Measurements from ENCODE around the gene SLC30A3. TPM values are rescaled to one million over a fixed set of nuclear protein-coding genes. Genes with fewer than 3 reads are reported as not detected.

SLC30A3 gene
- total RNA-seq, 3 donors from 2014 or later (not counting 1 experiment from before 2014, with no cell fraction given) = not detected

DNA sequence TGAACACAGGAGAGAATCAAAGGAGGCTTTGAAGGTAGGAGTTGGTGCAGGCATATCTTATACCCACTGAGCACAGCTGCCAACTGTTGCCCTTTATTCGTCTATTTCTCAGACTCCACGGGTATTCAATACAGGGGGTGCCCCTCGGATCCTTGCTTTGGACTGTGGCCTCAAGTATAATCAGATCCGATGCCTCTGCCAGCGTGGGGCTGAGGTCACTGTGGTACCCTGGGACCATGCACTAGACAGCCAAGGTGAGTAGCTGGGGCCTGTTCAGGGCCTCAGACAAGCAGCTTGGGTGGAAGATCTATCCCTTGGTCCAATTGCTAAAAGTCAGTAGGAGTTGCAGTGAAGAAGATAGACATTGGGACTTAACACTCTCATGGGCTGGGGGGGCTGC is 40.4 kb downstream of the SLC30A3 start:
- 98% methylated on average over 5 of the region's 5 CpGs for WGBS (ENCODE audit: insufficient coverage)
- no peaks in the 10 kb centered on the region for H3K9me3 ChIP-seq (ENCODE audit: control insufficient read depth, insufficient read depth, low read length)
- Mint-ChIP-seq H3K9me3 (no peaks in the 10 kb centered on the region), H3K4me1 (peaks cover 9 to 12% of the 10 kb centered on the region in 2 donors), H3K36me3 (no peaks in the 10 kb centered on the region), H3K27me3 (ENCODE audit: low read depth in 2 of 2) (no peaks in the 10 kb centered on the region), H3K4me3 (no peak overlapping the region), H3K27ac (no peak overlapping the region)
- H3K27ac ChIP-seq (ENCODE audit: low read length) = no peak overlapping the region
- no peak overlapping the region for H3K4me3 ChIP-seq (ENCODE audit: low read length)
- TF ChIP-seq, protein P1, sequence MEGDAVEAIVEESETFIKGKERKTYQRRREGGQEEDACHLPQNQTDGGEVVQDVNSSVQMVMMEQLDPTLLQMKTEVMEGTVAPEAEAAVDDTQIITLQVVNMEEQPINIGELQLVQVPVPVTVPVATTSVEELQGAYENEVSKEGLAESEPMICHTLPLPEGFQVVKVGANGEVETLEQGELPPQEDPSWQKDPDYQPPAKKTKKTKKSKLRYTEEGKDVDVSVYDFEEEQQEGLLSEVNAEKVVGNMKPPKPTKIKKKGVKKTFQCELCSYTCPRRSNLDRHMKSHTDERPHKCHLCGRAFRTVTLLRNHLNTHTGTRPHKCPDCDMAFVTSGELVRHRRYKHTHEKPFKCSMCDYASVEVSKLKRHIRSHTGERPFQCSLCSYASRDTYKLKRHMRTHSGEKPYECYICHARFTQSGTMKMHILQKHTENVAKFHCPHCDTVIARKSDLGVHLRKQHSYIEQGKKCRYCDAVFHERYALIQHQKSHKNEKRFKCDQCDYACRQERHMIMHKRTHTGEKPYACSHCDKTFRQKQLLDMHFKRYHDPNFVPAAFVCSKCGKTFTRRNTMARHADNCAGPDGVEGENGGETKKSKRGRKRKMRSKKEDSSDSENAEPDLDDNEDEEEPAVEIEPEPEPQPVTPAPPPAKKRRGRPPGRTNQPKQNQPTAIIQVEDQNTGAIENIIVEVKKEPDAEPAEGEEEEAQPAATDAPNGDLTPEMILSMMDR (IDR thresholded peaks at IDR 0.05) = no peak
- H3K36me3 ChIP-seq (ENCODE audit: control insufficient read depth, insufficient read depth, low read length) = peaks cover 48% of the 10 kb centered on the region
- intact Hi-C loops (cut with micrococcal nuclease) = no loop called here
- ATAC-seq = no peak
- H3K4me1 ChIP-seq (ENCODE audit: control insufficient read depth, insufficient read depth, low read length) = peaks cover 9% of the 10 kb centered on the region
- H3K27me3 ChIP-seq (ENCODE audit: control insufficient read depth, insufficient read depth, low read length) = no peaks in the 10 kb centered on the region
- DNase-seq = no peak

DNA sequence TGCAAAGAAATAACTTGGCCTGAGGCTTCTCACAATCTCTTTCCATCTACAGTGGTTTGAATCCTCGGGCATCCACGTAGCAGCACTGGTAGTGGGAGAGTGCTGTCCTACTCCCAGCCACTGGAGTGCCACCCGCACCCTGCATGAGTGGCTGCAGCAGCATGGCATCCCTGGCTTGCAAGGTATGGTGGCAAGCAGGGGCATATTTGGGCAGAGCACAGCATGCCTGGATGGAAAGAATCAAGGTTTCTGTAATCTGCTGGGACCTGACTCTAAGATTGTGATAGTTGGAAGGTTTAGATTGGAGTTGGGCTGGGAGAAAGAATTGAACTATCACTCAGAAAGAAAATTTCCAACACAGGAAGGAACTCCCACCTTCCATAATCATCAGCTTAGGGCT is 41.7 kb downstream of the SLC30A3 start:
- Mint-ChIP-seq H3K36me3 (no peaks in the 10 kb centered on the region), H3K9me3 (no peaks in the 10 kb centered on the region), H3K27ac (no peak overlapping the region), H3K27me3 (ENCODE audit: low read depth in 2 of 2) (no peaks in the 10 kb centered on the region), H3K4me3 (no peak overlapping the region), H3K4me1 (peaks cover 19 to 23% of the 10 kb centered on the region in 2 donors)
- Histone ChIP-seq H3K4me3 (ENCODE audit: low read length) (no peak overlapping the region), H3K4me1 (ENCODE audit: control insufficient read depth, insufficient read depth, low read length) (peaks cover 15% of the 10 kb centered on the region), H3K27me3 (ENCODE audit: control insufficient read depth, insufficient read depth, low read length) (no peaks in the 10 kb centered on the region), H3K36me3 (ENCODE audit: control insufficient read depth, insufficient read depth, low read length) (peaks cover 43% of the 10 kb centered on the region), H3K9me3 (ENCODE audit: control insufficient read depth, insufficient read depth, low read length) (no peaks in the 10 kb centered on the region), H3K27ac (ENCODE audit: low read length) (no peak overlapping the region)
- WGBS (ENCODE audit: insufficient coverage) = 97% methylated on average over 3 of the region's 3 CpGs
- ATAC-seq (no peak), DNase-seq (no peak)
- TF ChIP-seq, protein P1 (IDR thresholded peaks at IDR 0.05) = no peak
- intact Hi-C loops (cut with micrococcal nuclease) = no loop called here

DNA sequence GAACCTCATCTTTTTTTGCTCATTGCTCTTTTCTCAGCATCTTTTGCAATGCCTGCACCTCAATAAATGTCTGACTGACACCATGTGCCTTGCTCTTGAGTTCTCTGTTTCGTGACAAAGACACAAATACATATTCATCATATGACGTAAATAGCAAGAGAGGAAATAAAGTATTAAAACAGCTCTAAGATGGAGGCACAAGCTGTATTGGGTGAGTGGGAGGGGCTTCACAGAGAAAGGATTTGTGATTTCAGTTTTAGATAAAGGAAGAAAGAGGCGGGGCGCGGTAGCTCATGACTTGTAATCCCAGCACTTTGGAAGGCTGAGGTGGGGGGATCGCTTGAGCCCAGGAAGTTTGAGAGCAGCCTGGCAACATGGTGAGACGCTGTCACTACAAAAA is 42.8 kb downstream of the SLC30A3 start:
- Mint-ChIP-seq H3K4me3 (no peak overlapping the region), H3K36me3 (no peaks in the 10 kb centered on the region), H3K9me3 (no peaks in the 10 kb centered on the region), H3K4me1 (peaks cover 19 to 29% of the 10 kb centered on the region in 2 donors), H3K27ac (no peak overlapping the region), H3K27me3 (ENCODE audit: low read depth in 2 of 2) (no peaks in the 10 kb centered on the region)
- no peak for ATAC-seq
- Histone ChIP-seq H3K27ac (ENCODE audit: low read length) (no peak overlapping the region), H3K36me3 (ENCODE audit: control insufficient read depth, insufficient read depth, low read length) (peaks cover 38% of the 10 kb centered on the region), H3K4me1 (ENCODE audit: control insufficient read depth, insufficient read depth, low read length) (peaks cover 15% of the 10 kb centered on the region), H3K4me3 (ENCODE audit: low read length) (no peak overlapping the region), H3K9me3 (ENCODE audit: control insufficient read depth, insufficient read depth, low read length) (no peaks in the 10 kb centered on the region), H3K27me3 (ENCODE audit: control insufficient read depth, insufficient read depth, low read length) (no peaks in the 10 kb centered on the region)
- intact Hi-C loops (cut with micrococcal nuclease) = no loop called here
- no peak for DNase-seq
- TF ChIP-seq, protein P1 (IDR thresholded peaks at IDR 0.05) = no peak
- 95% methylated on average over 5 of the region's 7 CpGs for WGBS (ENCODE audit: insufficient coverage)

DNA sequence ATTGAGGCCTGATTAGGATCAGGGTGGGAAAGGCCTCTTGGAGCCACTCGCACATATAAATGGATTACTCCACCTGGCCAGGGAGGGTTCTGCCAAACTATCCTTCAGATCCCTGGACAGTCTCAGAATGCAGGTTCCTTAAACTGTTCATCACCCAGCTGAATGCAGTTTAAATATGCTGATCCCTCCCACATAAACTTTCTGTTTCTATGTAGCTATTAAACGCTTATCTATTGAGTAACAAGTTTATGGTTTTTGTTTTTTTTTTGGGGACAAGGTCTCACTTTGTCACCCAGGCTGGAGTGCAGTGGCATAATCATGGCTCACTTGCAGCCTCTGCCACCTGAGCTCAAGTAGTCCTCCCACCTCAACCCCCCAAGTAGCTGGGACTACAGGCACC is 43.8 kb downstream of the SLC30A3 start:
- intact Hi-C loops (cut with micrococcal nuclease) = no loop called here
- H3K27me3 Mint-ChIP-seq (ENCODE audit: low read depth in 2 of 2) = no peaks in the 10 kb centered on the region
- DNase-seq (no peak), ATAC-seq (no peak)
- no peak overlapping the region for H3K27ac Mint-ChIP-seq
- no peaks in the 10 kb centered on the region for H3K27me3 ChIP-seq (ENCODE audit: control insufficient read depth, insufficient read depth, low read length)
- TF ChIP-seq, protein P1 (IDR thresholded peaks at IDR 0.05) = no peak
- WGBS (ENCODE audit: insufficient coverage) = 80% methylated on average over 2 of the region's 2 CpGs
- H3K4me1 ChIP-seq (ENCODE audit: control insufficient read depth, insufficient read depth, low read length) = peaks cover 15% of the 10 kb centered on the region
- H3K9me3 ChIP-seq (ENCODE audit: control insufficient read depth, insufficient read depth, low read length) = no peaks in the 10 kb centered on the region
- H3K4me1 Mint-ChIP-seq = peaks cover 19 to 29% of the 10 kb centered on the region in 2 donors
- no peak overlapping the region for H3K4me3 Mint-ChIP-seq
- H3K36me3 Mint-ChIP-seq = no peaks in the 10 kb centered on the region
- H3K27ac ChIP-seq (ENCODE audit: low read length) = no peak overlapping the region
- no peak overlapping the region for H3K4me3 ChIP-seq (ENCODE audit: low read length)
- H3K9me3 Mint-ChIP-seq = no peaks in the 10 kb centered on the region
- peaks cover 29% of the 10 kb centered on the region for H3K36me3 ChIP-seq (ENCODE audit: control insufficient read depth, insufficient read depth, low read length)
